KOPT-K1 (cell line): ENCODE measurements around the gene CCDC148.

Source experiments
- H3K27ac ChIP-seq: fragments of 200-600 bp; sonication (generic); 2 replicates; pipeline ENCODE4 v1.5.1; 2016; ENCODE audit warnings: antibody characterized with exemption, mild to moderate bottlenecking, low read depth, low read length; ENCODE audit not compliant: poor library complexity, severe bottlenecking
- H3K36me3 ChIP-seq: fragments of 200-600 bp; sonication (generic); 2 replicates; pipeline ENCODE4 v1.5.1; 2017; ENCODE audit warnings: antibody characterized with exemption, mild to moderate bottlenecking, low read length, moderate library complexity; ENCODE audit not compliant: insufficient read depth
- H3K9me3 ChIP-seq: fragments of 200-600 bp; sonication (generic); 2 replicates; pipeline ENCODE4 v1.5.1; 2017; ENCODE audit warnings: antibody characterized with exemption, low read length, mild to moderate bottlenecking; ENCODE audit not compliant: insufficient read depth, poor library complexity, severe bottlenecking

The CCDC148 gene

GRCh38 chr2:158127380-158127804, 329.2 kb downstream of the CCDC148 start:
- H3K27ac ChIP-seq = no peak overlapping the region
- no peaks in the 10 kb centered on the region for H3K36me3 ChIP-seq
- no peaks in the 10 kb centered on the region for H3K9me3 ChIP-seq

GRCh38 chr2:158125756-158126498, 330.6 kb downstream of the CCDC148 start:
- Histone ChIP-seq H3K36me3 (no peaks in the 10 kb centered on the region), H3K9me3 (no peaks in the 10 kb centered on the region), H3K27ac (no peak overlapping the region)

- H3K27ac ChIP-seq = no peak overlapping the region
- no peaks in the 10 kb centered on the region for H3K9me3 ChIP-seq
Measured at GRCh38 chr2:158124896-158125295, 331.7 kb downstream of the CCDC148 start.

More at GRCh38 chr2:158124896-158125295, 331.7 kb downstream of the CCDC148 start:
- H3K36me3 ChIP-seq = no peaks in the 10 kb centered on the region
